K562 (cell line): Measurements from ENCODE around the gene SGK1. TPM values are rescaled to one million over a fixed set of nuclear protein-coding genes. Genes with fewer than 3 reads are reported as not detected.

Experiments used
- ARID1B ChIP-seq: fragments of 450-650 bp; IDR thresholded peaks from 2 replicates; pipeline ENCODE4 v1.6.1; 2016; ENCODE audit warnings: antibody characterized with exemption, mild to moderate bottlenecking, inconsistent platforms
- CREB1 ChIP-seq, 2 experiments: sonication (generic) in 1 of 2; formaldehyde crosslinking in 1 of 2; IDR thresholded peaks; 2 replicates each; pipeline versions ENCODE4 v1.6.1 to v1.8.0; 2012 to 2022; ENCODE audit warnings: inconsistent platforms in 1 of 2, mild to moderate bottlenecking in 1 of 2, missing genetic modification reagents in 1 of 2, moderate library complexity in 1 of 2
- CTBP1 ChIP-seq: fragments of 450-650 bp; IDR thresholded peaks from 2 replicates; pipeline ENCODE4 v1.6.1; 2016; ENCODE audit warnings: borderline replicate concordance
- EHMT2 ChIP-seq: fragments of 450-650 bp; IDR thresholded peaks from 2 replicates; pipeline ENCODE4 v1.6.1; 2018; ENCODE audit warnings: antibody characterized with exemption
- ESRRA ChIP-seq: fragments of 450-650 bp; IDR thresholded peaks from 2 replicates; pipeline ENCODE4 v1.6.1; 2014; ENCODE audit warnings: low read depth, mild to moderate bottlenecking, moderate library complexity, borderline replicate concordance
- FIP1L1 ChIP-seq: fragments of 200-400 bp; formaldehyde crosslinking; IDR thresholded peaks from 2 replicates; pipeline ENCODE4 v1.6.1; 2018; ENCODE audit warnings: mild to moderate bottlenecking, low read depth, low read length; ENCODE audit not compliant: poor library complexity, severe bottlenecking
- FOXA1 ChIP-seq: fragments of 450-650 bp; IDR thresholded peaks from 2 replicates; pipeline ENCODE4 v1.6.1; 2016; ENCODE audit warnings: mild to moderate bottlenecking, borderline replicate concordance
- GABPB2 ChIP-seq: fragments of 250-450 bp; sonication (Bioruptor Pico); conservative IDR thresholded peaks from 2 replicates; pipeline ENCODE4 v1.5.1; 2021; ENCODE audit warnings: mild to moderate bottlenecking
- GTF3C2 ChIP-seq: IDR thresholded peaks from 3 replicates; pipeline ENCODE4 v1.6.1; 2011; ENCODE audit warnings: borderline replicate concordance, mild to moderate bottlenecking, moderate library complexity; ENCODE audit not compliant: insufficient read length; ENCODE audit errors: extremely low read depth
- MAFK ChIP-seq: IDR thresholded peaks from 2 replicates; pipeline ENCODE4 v1.6.1; 2011; ENCODE audit warnings: low read length, improper control_type of control experiment
- PHF21A ChIP-seq: fragments of 450-650 bp; IDR thresholded peaks from 2 replicates; pipeline ENCODE4 v1.6.1; 2017; ENCODE audit warnings: low read depth, borderline replicate concordance
- RBM39 ChIP-seq: fragments of 200-400 bp; formaldehyde crosslinking; optimal IDR thresholded peaks from 2 replicates; pipeline ENCODE3; 2018; ENCODE audit warnings: low read depth, low read length
- SMARCE1 ChIP-seq: fragments of 450-650 bp; IDR thresholded peaks from 2 replicates; pipeline ENCODE4 v1.7.1; 2016; ENCODE audit warnings: mild to moderate bottlenecking
- SOX6 ChIP-seq: fragments of 450-650 bp; IDR thresholded peaks from 2 replicates; pipeline ENCODE4 v1.6.1; 2014; ENCODE audit warnings: mild to moderate bottlenecking
- SP1 ChIP-seq: sonication (generic); formaldehyde crosslinking; IDR thresholded peaks from 2 replicates; pipeline ENCODE4 v1.8.1; 2022; ENCODE audit warnings: mild to moderate bottlenecking, missing genetic modification reagents
- TAF7 ChIP-seq: fragments of 450-650 bp; IDR thresholded peaks from 2 replicates; pipeline ENCODE4 v1.6.1; 2016; ENCODE audit warnings: missing genetic modification characterization, missing compliant biosample characterization
- ZBTB5 ChIP-seq: fragments of 450-650 bp; IDR thresholded peaks from 2 replicates; pipeline ENCODE4 v1.6.1; 2017; ENCODE audit warnings: antibody characterized with exemption
- ZFP36 ChIP-seq: fragments of 150-350 bp; IDR thresholded peaks from 2 replicates; pipeline ENCODE4 v1.6.1; 2018; ENCODE audit warnings: low read length, low read depth; ENCODE audit not compliant: partially characterized antibody
- ZNF134 ChIP-seq: fragments of 250-450 bp; sonication (Bioruptor Pico); conservative IDR thresholded peaks from 2 replicates; pipeline ENCODE4 v1.4.0; 2020
- ZNF23 ChIP-seq: fragments of 250-450 bp; sonication (Bioruptor Pico); IDR thresholded peaks from 2 replicates; pipeline ENCODE4 v1.4.0; 2020; ENCODE audit warnings: mild to moderate bottlenecking
- ZNF263 ChIP-seq: sonication (generic); formaldehyde crosslinking; IDR thresholded peaks from 2 replicates; pipeline ENCODE4 v1.8.0; 2022; ENCODE audit warnings: mild to moderate bottlenecking, missing genetic modification reagents, borderline replicate concordance
- ZNF655 ChIP-seq: fragments of 250-450 bp; sonication (Bioruptor Pico); IDR thresholded peaks from 2 replicates; pipeline ENCODE4 v1.5.0; 2021
- polyA plus RNA-seq, 8 experiments: library from polyadenylated mRNA; depleted of rRNA in 4 of 8; stranded (reverse) in 5 of 8; unstranded in 3 of 8; fragments of >200 nt; fragmentation: Nextera tagmentation in 2 of 8; fragmentation: Illumina TruSeq in 1 of 8; extraction: Ambion mirVana in 2 of 8; extraction: Trizol in 1 of 8; gene quantifications; 2 replicates each; pipeline versions ENCODE4 v1.2.1 to v1.2.3, GENCODE V29; 2011 to 2014; ENCODE audit warnings: inconsistent platforms in 1 of 8, missing spikeins in 1 of 8
- total RNA-seq, 7 experiments: library from RNA; depleted of rRNA in 6 of 7; stranded (reverse); fragments of >200 nt in 6 of 7; fragmentation: Illumina TruSeq in 2 of 7; extraction: Trizol in 2 of 7; gene quantifications; 2 replicates each; pipeline versions ENCODE4 v1.2.1 to v1.2.3, GENCODE V29; 2011 to 2021; ENCODE audit warnings: low replicate concordance in 1 of 7
- TF ChIP-seq, protein P1 (sequence below): fragments of 250-450 bp; sonication (Bioruptor Pico); IDR thresholded peaks from 2 replicates; pipeline ENCODE4 v1.8.0; 2021; ENCODE audit warnings: moderate library complexity, mild to moderate bottlenecking, inconsistent platforms

The SGK1 gene
- total and polyA plus RNA-seq, 9 of the 15 experiments (the other 6 are each of a cell fraction or from before 2014, with no cell fraction given) = 3.5 to 7.2 (median 3.9) TPM

GRCh38 chr6:134147034-134147533 lies 170.8 kb downstream of the SGK1 start (continued):
- TF ChIP-seq RBM39 (no peak), FIP1L1 (no peak), ZNF655 (CRISPR knock-in tag) (no peak), ESRRA (peak; percentile 69; the same call in 1 of the 2 replicates), ARID1B (0 out of 2 replicates have a peak, but pooled peaks have one; percentile 17), ZNF23 (CRISPR knock-in tag) (no peak), ZNF263 (no peak), SOX6 (0 out of 2 replicates have a peak, but pooled peaks have one; percentile 26), EHMT2 (no peak), TAF7 (tag) (no peak), GABPB2 (no peak), SMARCE1 (no peak), MAFK (0 out of 2 replicates have a peak, but pooled peaks have one; percentile 6), ZNF134 (CRISPR knock-in tag) (no peak), FOXA1 (no peak), SP1 (CRISPR knock-in tag) (no peak), ZFP36 (no peak), CREB1 (IDR thresholded peaks at IDR 0.05) (no peak), CREB1 (CRISPR knock-in tag; IDR thresholded peaks at IDR 0.05) (no peak), PHF21A (no peak), ZBTB5 (no peak), GTF3C2 (no peak), CTBP1 (peak; percentile 67)
- TF ChIP-seq, protein P1, sequence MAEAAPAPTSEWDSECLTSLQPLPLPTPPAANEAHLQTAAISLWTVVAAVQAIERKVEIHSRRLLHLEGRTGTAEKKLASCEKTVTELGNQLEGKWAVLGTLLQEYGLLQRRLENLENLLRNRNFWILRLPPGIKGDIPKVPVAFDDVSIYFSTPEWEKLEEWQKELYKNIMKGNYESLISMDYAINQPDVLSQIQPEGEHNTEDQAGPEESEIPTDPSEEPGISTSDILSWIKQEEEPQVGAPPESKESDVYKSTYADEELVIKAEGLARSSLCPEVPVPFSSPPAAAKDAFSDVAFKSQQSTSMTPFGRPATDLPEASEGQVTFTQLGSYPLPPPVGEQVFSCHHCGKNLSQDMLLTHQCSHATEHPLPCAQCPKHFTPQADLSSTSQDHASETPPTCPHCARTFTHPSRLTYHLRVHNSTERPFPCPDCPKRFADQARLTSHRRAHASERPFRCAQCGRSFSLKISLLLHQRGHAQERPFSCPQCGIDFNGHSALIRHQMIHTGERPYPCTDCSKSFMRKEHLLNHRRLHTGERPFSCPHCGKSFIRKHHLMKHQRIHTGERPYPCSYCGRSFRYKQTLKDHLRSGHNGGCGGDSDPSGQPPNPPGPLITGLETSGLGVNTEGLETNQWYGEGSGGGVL = no peak
